ENCODE results near the gene CAST. TPM values are rescaled to one million over a fixed set of nuclear protein-coding genes. Genes with fewer than 3 reads are reported as not detected.
"Not testable (repeated sequence)": the region's sequence is repeated elsewhere in the genome, so short reads cannot be mapped to it uniquely, and the experiment has no call there.

The CAST gene
- 100 to 1,000 TPM; 278 to 312 TPM for total RNA-seq
- long read RNA-seq, donor 1, partial matches to known transcripts, result 24 of 63 reads
- long read RNA-seq, donor 1, other reads (novel, unspliced or antisense), result 39 of 63 reads
- long read RNA-seq, donor 2, full-length matches to known transcripts, result 7 of 166 reads
- long read RNA-seq, donor 2, partial matches to known transcripts, result 120 of 166 reads
- long read RNA-seq, donor 2, other reads (novel, unspliced or antisense), result 39 of 166 reads

GRCh38 chr5:96661855-96662724, at the start of gene CAST:
Gene CAST (plus strand): TSS chr5:96662376. CDS start chr5:96662423, 47 bp downstream.
- intact Hi-C loops (cut with DNase I), result no loop called here
- peak; percentile 98 for DNase-seq (ENCODE audit: low spot score)

GRCh38 chr5:96614110-96614691, 48.0 kb upstream of the CAST start:
- intact Hi-C loops (cut with DNase I), result loop anchor here in 1 of 2 donors (10.0 kb wide), 1 partner anchor 111 kb away; no protein-coding TSS in a partner anchor
- no peak for DNase-seq (ENCODE audit: low spot score)

- intact Hi-C loops (cut with DNase I), result loop anchor here (5.0 to 10.0 kb wide), 2 partner anchors 110 to 1837 kb away; no protein-coding TSS in a partner anchor
- no peak for DNase-seq (ENCODE audit: low spot score)
Measured at GRCh38 chr5:96615223-96615622, 47.0 kb upstream of the CAST start.

GRCh38 chr5:96616801-96617200, 45.4 kb upstream of the CAST start:
- intact Hi-C loops (cut with DNase I), result loop anchor here (5.0 to 10.0 kb wide), 2 partner anchors 108 to 1836 kb away; no protein-coding TSS in a partner anchor
- DNase-seq (ENCODE audit: low spot score), result no peak

- DNase-seq (ENCODE audit: low spot score), result not testable (repeated sequence)
- intact Hi-C loops (cut with DNase I), result loop anchor here (5.0 to 10.0 kb wide), 2 partner anchors 106 to 1834 kb away; no protein-coding TSS in a partner anchor
Measured at GRCh38 chr5:96618311-96619016, 43.7 kb upstream of the CAST start.

- no peak for DNase-seq (ENCODE audit: low spot score)
- intact Hi-C loops (cut with DNase I), result loop anchor here (5.0 to 10.0 kb wide), 2 partner anchors 105 to 1832 kb away; no protein-coding TSS in a partner anchor
Measured at GRCh38 chr5:96619946-96620345, 42.2 kb upstream of the CAST start.

- no peak for DNase-seq (ENCODE audit: low spot score)
- intact Hi-C loops (cut with DNase I), result no loop called here
Measured at GRCh38 chr5:96624596-96624995, 37.6 kb upstream of the CAST start.

GRCh38 chr5:96625365-96625764, 36.8 kb upstream of the CAST start:
- DNase-seq (ENCODE audit: low spot score), result no peak
- intact Hi-C loops (cut with DNase I), result no loop called here

GRCh38 chr5:96626956-96627355, 35.2 kb upstream of the CAST start:
- no peak for DNase-seq (ENCODE audit: low spot score)
- intact Hi-C loops (cut with DNase I), result no loop called here

- no peak for DNase-seq (ENCODE audit: low spot score)
- intact Hi-C loops (cut with DNase I), result no loop called here
Measured at GRCh38 chr5:96627792-96628398, 34.3 kb upstream of the CAST start.

- intact Hi-C loops (cut with DNase I), result no loop called here
- DNase-seq (ENCODE audit: low spot score), result no peak
Measured at GRCh38 chr5:96628406-96628805, 33.8 kb upstream of the CAST start.

- no peak for DNase-seq (ENCODE audit: low spot score)
- intact Hi-C loops (cut with DNase I), result no loop called here
Measured at GRCh38 chr5:96629774-96630173, 32.4 kb upstream of the CAST start.

GRCh38 chr5:96633820-96634219, 28.4 kb upstream of the CAST start:
- intact Hi-C loops (cut with DNase I), result no loop called here
- no peak for DNase-seq (ENCODE audit: low spot score)

GRCh38 chr5:96634881-96635280, 27.3 kb upstream of the CAST start:
- intact Hi-C loops (cut with DNase I), result no loop called here
- DNase-seq (ENCODE audit: low spot score), result no peak

GRCh38 chr5:96636046-96636445, 26.1 kb upstream of the CAST start:
- intact Hi-C loops (cut with DNase I), result no loop called here

GRCh38 chr5:96636594-96636993, 25.6 kb upstream of the CAST start:
- intact Hi-C loops (cut with DNase I), result no loop called here

More at GRCh38 chr5:96636046-96636445, 26.1 kb upstream of the CAST start:
- DNase-seq (ENCODE audit: low spot score), result no peak

GRCh38 chr5:96637196-96637595, 25.0 kb upstream of the CAST start:
- DNase-seq (ENCODE audit: low spot score), result no peak
- intact Hi-C loops (cut with DNase I), result no loop called here

More at GRCh38 chr5:96636594-96636993, 25.6 kb upstream of the CAST start:
- no peak for DNase-seq (ENCODE audit: low spot score)

- DNase-seq (ENCODE audit: low spot score), result no peak
- intact Hi-C loops (cut with DNase I), result no loop called here
Measured at GRCh38 chr5:96638561-96638960, 23.6 kb upstream of the CAST start.

- intact Hi-C loops (cut with DNase I), result no loop called here
- no peak for DNase-seq (ENCODE audit: low spot score)
Measured at GRCh38 chr5:96640696-96641095, 21.5 kb upstream of the CAST start.
